Measurements from ENCODE around the gene COMT.
A peak's percentile ranks its signal among the peaks of the same experiment; 100 is the strongest.
"Not testable (repeated sequence)": the region's sequence is repeated elsewhere in the genome, so short reads cannot be mapped to it uniquely, and the experiment has no call there.

COMT gene

GRCh38 chr22:19929586-19930550 is 11.7 kb upstream of the COMT start:
- no peak for DNase-seq

- no peak for DNase-seq
Measured at GRCh38 chr22:19930551-19931486, 10.8 kb upstream of the COMT start.

- no peak for DNase-seq
Measured at GRCh38 chr22:19931514-19931913, 10.1 kb upstream of the COMT start.

- no peak for DNase-seq
Measured at GRCh38 chr22:19932367-19933206, 9.0 kb upstream of the COMT start.

- no peak for DNase-seq
Measured at GRCh38 chr22:19933341-19934241, 8.0 kb upstream of the COMT start.

GRCh38 chr22:19935123-19935718 is 6.4 kb upstream of the COMT start:
- not testable (repeated sequence) for DNase-seq

- no peak for DNase-seq
Measured at GRCh38 chr22:19936513-19936912, 5.1 kb upstream of the COMT start.

GRCh38 chr22:19937616-19938473 is 3.7 kb upstream of the COMT start:
- no peak for DNase-seq

- no peak for DNase-seq
Measured at GRCh38 chr22:19940536-19941364, 822 bp upstream of the COMT start.

- DNase-seq: peak in 1 of 6 experiments; percentile 11
Measured at GRCh38 chr22:19942157-19943081, 847 bp downstream of the COMT start.

GRCh38 chr22:19943082-19944026 is 1.8 kb downstream of the COMT start:
- no peak for DNase-seq

- DNase-seq: no peak
Measured at GRCh38 chr22:19948057-19948760, 6.6 kb downstream of the COMT start.

- no peak for DNase-seq
Measured at GRCh38 chr22:19951346-19951745, 9.8 kb downstream of the COMT start.

- no peak for DNase-seq
Measured at GRCh38 chr22:19955241-19956128, 13.9 kb downstream of the COMT start.

GRCh38 chr22:19957445-19957844 is 15.9 kb downstream of the COMT start:
- DNase-seq: no peak
